ENCODE measurements around the gene ARHGAP25. TPM values are rescaled to one million over a fixed set of nuclear protein-coding genes. Genes with fewer than 3 reads are reported as not detected.

The ARHGAP25 gene
- total and polyA plus RNA-seq, 4 donors, result 17.1 to 43.0 (median 22.6) TPM

DNA sequence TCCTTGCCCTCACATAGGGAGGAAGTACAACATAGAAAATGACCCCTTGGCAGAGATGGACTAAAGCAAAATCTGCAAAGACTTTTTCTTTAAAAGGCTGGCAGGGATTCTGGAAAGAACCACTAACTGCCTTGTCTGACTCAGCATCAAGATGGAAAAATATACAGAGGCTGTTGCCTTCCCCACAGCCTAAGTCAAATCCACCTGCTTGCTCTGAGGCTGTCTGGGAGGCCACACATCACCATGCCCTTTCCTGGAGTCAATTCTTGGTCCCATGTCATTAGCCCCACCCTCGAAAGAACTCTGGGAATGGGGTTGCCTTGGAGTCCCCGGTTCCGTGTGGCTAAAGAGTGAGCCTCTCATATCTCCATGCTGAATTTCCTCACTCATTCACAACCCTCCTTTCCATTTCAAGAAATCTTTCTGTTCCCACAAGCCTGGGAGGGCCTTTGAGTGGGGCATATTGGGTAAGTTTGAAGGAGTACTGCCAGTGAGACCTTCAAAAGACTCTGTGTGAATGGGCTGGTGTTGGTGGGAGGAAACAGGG is 97.1 kb downstream of the ARHGAP25 start:
- Histone ChIP-seq H3K4me1 (ENCODE audit: control insufficient read depth in 5 of 5, insufficient read depth in 5 of 5, low read length in 5 of 5) (peaks cover 7 to 30% (median 23%) of the 10 kb centered on the region in 5 donors), H3K36me3 (ENCODE audit: control insufficient read depth in 4 of 4, insufficient read depth in 4 of 4, low read length in 4 of 4) (no peaks in the 10 kb centered on the region), H3K9me3 (ENCODE audit: control insufficient read depth in 4 of 4, insufficient read depth in 3 of 4, low read length in 3 of 4) (no peaks in the 10 kb centered on the region), H3K4me3 (no peak overlapping the region), H3K27me3 (ENCODE audit: control insufficient read depth in 3 of 3, insufficient read depth in 3 of 3, low read length in 2 of 3) (no peaks in the 10 kb centered on the region), H3K9ac (ENCODE audit: insufficient read depth in 1 of 2, low read length in 2 of 2) (no peak overlapping the region), H3K27ac (ENCODE audit: low read depth in 1 of 2, low read length in 1 of 2) (peak overlapping the region; percentile 76 to 86)
- ATAC-seq (ENCODE audit: insufficient read depth, low FRiP score) (peak; percentile 13), DNase-seq (peak in 1 of 3 donors; percentile 23)
- WGBS, 2 donors, result 63 to 74% methylated on average over 3 of the region's 3 CpGs
- TF ChIP-seq, protein P1, sequence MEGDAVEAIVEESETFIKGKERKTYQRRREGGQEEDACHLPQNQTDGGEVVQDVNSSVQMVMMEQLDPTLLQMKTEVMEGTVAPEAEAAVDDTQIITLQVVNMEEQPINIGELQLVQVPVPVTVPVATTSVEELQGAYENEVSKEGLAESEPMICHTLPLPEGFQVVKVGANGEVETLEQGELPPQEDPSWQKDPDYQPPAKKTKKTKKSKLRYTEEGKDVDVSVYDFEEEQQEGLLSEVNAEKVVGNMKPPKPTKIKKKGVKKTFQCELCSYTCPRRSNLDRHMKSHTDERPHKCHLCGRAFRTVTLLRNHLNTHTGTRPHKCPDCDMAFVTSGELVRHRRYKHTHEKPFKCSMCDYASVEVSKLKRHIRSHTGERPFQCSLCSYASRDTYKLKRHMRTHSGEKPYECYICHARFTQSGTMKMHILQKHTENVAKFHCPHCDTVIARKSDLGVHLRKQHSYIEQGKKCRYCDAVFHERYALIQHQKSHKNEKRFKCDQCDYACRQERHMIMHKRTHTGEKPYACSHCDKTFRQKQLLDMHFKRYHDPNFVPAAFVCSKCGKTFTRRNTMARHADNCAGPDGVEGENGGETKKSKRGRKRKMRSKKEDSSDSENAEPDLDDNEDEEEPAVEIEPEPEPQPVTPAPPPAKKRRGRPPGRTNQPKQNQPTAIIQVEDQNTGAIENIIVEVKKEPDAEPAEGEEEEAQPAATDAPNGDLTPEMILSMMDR (IDR thresholded peaks at IDR 0.05; ENCODE audit: control extremely low read depth, extremely low read depth), result no peak

GRCh38 chr2:68832233-68832869 is 97.7 kb downstream of the ARHGAP25 start:
- no peaks in the 10 kb centered on the region for H3K27me3 ChIP-seq (ENCODE audit: control insufficient read depth in 3 of 3, insufficient read depth in 3 of 3, low read length in 2 of 3)
- ATAC-seq (ENCODE audit: insufficient read depth, low FRiP score), result peak; percentile 63
- H3K9ac ChIP-seq (ENCODE audit: insufficient read depth in 1 of 2, low read length in 2 of 2), result no peak overlapping the region
- peak overlapping the region; percentile 76 to 86 for H3K27ac ChIP-seq (ENCODE audit: low read depth in 1 of 2, low read length in 1 of 2)
- peaks cover 7 to 30% (median 23%) of the 10 kb centered on the region in 5 donors for H3K4me1 ChIP-seq (ENCODE audit: control insufficient read depth in 5 of 5, insufficient read depth in 5 of 5, low read length in 5 of 5)
- no peak overlapping the region for H3K4me3 ChIP-seq
- 35 to 37% methylated on average over 8 of the region's 8 CpGs for WGBS, 2 donors
- H3K9me3 ChIP-seq (ENCODE audit: control insufficient read depth in 4 of 4, insufficient read depth in 3 of 4, low read length in 3 of 4), result no peaks in the 10 kb centered on the region
- H3K36me3 ChIP-seq (ENCODE audit: control insufficient read depth in 4 of 4, insufficient read depth in 4 of 4, low read length in 4 of 4), result no peaks in the 10 kb centered on the region
- DNase-seq, result peak in 2 of 3 donors; percentile 36 to 57
- TF ChIP-seq, protein P1 (IDR thresholded peaks at IDR 0.05; ENCODE audit: control extremely low read depth, extremely low read depth), result no peak

- DNase-seq, result no peak
- Histone ChIP-seq H3K27me3 (ENCODE audit: control insufficient read depth in 3 of 3, insufficient read depth in 3 of 3, low read length in 2 of 3) (no peaks in the 10 kb centered on the region), H3K4me3 (no peak overlapping the region), H3K9ac (ENCODE audit: insufficient read depth in 1 of 2, low read length in 2 of 2) (no peak overlapping the region), H3K9me3 (ENCODE audit: control insufficient read depth in 4 of 4, insufficient read depth in 3 of 4, low read length in 3 of 4) (no peaks in the 10 kb centered on the region), H3K36me3 (ENCODE audit: control insufficient read depth in 4 of 4, insufficient read depth in 4 of 4, low read length in 4 of 4) (no peaks in the 10 kb centered on the region), H3K4me1 (ENCODE audit: control insufficient read depth in 5 of 5, insufficient read depth in 5 of 5, low read length in 5 of 5) (peaks cover 7 to 29% (median 21%) of the 10 kb centered on the region in 5 donors), H3K27ac (ENCODE audit: low read depth in 1 of 2, low read length in 1 of 2) (peak overlapping the region in 1 of 2 donors; percentile 76)
- TF ChIP-seq, protein P1 (IDR thresholded peaks at IDR 0.05; ENCODE audit: control extremely low read depth, extremely low read depth), result no peak
- ATAC-seq (ENCODE audit: insufficient read depth, low FRiP score), result no peak
- WGBS, 2 donors, result 94 to 97% methylated on average over 2 of the region's 2 CpGs
Measured at GRCh38 chr2:68833162-68833561, 98.6 kb downstream of the ARHGAP25 start.

Measured in lung (tissue), 12 donors.